H1 (cell line): ENCODE data around the gene MEF2C. TPM values are rescaled to one million over a fixed set of nuclear protein-coding genes. Genes with fewer than 3 reads are reported as not detected.

Experiments
- CTCF ChIA-PET: fragments of 300-600 bp; sonication (Branson Sonifier 250); formaldehyde crosslinking; loops from one replicate; lab custom pipeline; 2021; ENCODE audit not compliant: partially characterized antibody; lab: Charles Lee
- POLR2A ChIA-PET: fragments of 300-600 bp; sonication (Branson Sonifier 250); formaldehyde crosslinking; loops from one replicate; lab custom pipeline; 2021; ENCODE audit warnings: inconsistent platforms; ENCODE audit not compliant: partially characterized antibody; lab: Charles Lee
- DNase-seq, 2 experiments: peaks; one replicate each; pipeline versions ENCODE4 v3.0.0 to v3.0.0-alpha.2; 2010 to 2022; ENCODE audit warnings: low spot score in 2 of 2, low read depth in 1 of 2, mixed read lengths in 1 of 2
- FAIRE-seq: peaks from 2 replicates; lab custom pipeline; 2011; peaks lifted over from hg19 to GRCh38; lab: Jason Lieb, UNC
- H2AFZ ChIP-seq: 2 replicates; pipeline ENCODE4 v1.8.1; 2012; ENCODE audit warnings: low read length, inconsistent platforms
- H2AK5ac ChIP-seq: 2 replicates; pipeline ENCODE4 v1.6.1; 2013; ENCODE audit warnings: low read depth, low read length
- H2BK120ac ChIP-seq: replicated peaks from 2 replicates; pipeline ENCODE3; 2013; ENCODE audit warnings: low read depth, low read length, inconsistent platforms
- H2BK12ac ChIP-seq: 2 replicates; pipeline ENCODE4 v1.6.1; 2013; ENCODE audit warnings: low read depth, low read length
- H2BK15ac ChIP-seq: 2 replicates; pipeline ENCODE4 v1.6.1; 2013; ENCODE audit warnings: low read length
- H2BK20ac ChIP-seq: 2 replicates; pipeline ENCODE4 v1.6.1; 2013; ENCODE audit warnings: low read length
- H2BK5ac ChIP-seq: 2 replicates; pipeline ENCODE4 v1.6.1; 2013; ENCODE audit warnings: low read depth, low read length
- H3K14ac ChIP-seq: 2 replicates; pipeline ENCODE4 v1.6.1; 2013; ENCODE audit warnings: inconsistent platforms; ENCODE audit not compliant: insufficient read length
- H3K18ac ChIP-seq: 2 replicates; pipeline ENCODE4 v1.6.1; 2013; ENCODE audit warnings: low read length; ENCODE audit errors: extremely low read depth
- H3K23ac ChIP-seq: 2 replicates; pipeline ENCODE4 v1.6.1; 2013; ENCODE audit warnings: inconsistent platforms; ENCODE audit not compliant: insufficient read length
- H3K23me2 ChIP-seq: 2 replicates; pipeline ENCODE4 v1.6.1; 2013; ENCODE audit warnings: low read depth, low read length
- H3K27ac ChIP-seq: 2 replicates; pipeline ENCODE4 v1.6.1; 2011; ENCODE audit warnings: low read depth, low read length, inconsistent platforms
- H3K27me3 ChIP-seq, 4 experiments: replicated peaks in 1 of 4; 1 replicate in 1 of 4; 2 replicates in 3 of 4; pipeline versions ENCODE4 v1.6.1 to v1.8.1; 2011 to 2013; ENCODE audit warnings: low read length in 3 of 4, mild to moderate bottlenecking in 3 of 4, inconsistent platforms in 2 of 4, mixed read lengths in 2 of 4, moderate library complexity in 1 of 4; ENCODE audit not compliant: control insufficient read depth in 3 of 4, insufficient read depth in 3 of 4; ENCODE audit errors: extremely low read depth in 1 of 4
- H3K36me3 ChIP-seq, 4 experiments: 2 replicates each; pipeline versions ENCODE4 v1.6.1 to v1.8.1; 2011 to 2013; ENCODE audit warnings: mild to moderate bottlenecking in 4 of 4, low read length in 3 of 4, moderate library complexity in 2 of 4, control low read depth in 1 of 4, inconsistent platforms in 1 of 4; ENCODE audit not compliant: insufficient read depth in 4 of 4, control insufficient read depth in 2 of 4
- H3K4ac ChIP-seq: replicated peaks from 2 replicates; pipeline ENCODE3; 2013; ENCODE audit warnings: low read length, low read depth, mixed read lengths, inconsistent platforms; ENCODE audit not compliant: insufficient read length
- H3K4me1 ChIP-seq, 4 experiments: replicated peaks in 1 of 4; 1 replicate in 1 of 4; 2 replicates in 3 of 4; pipeline versions ENCODE4 v1.6.1 to v1.8.1; 2011 to 2013; ENCODE audit warnings: low read length in 3 of 4, inconsistent platforms in 2 of 4, mixed read lengths in 1 of 4; ENCODE audit not compliant: insufficient read depth in 4 of 4, control insufficient read depth in 3 of 4
- H3K4me2 ChIP-seq, 2 experiments: 2 replicates each; pipeline versions ENCODE4 v1.6.1 to v1.8.1; 2011 to 2013; ENCODE audit warnings: low read depth in 2 of 2, low read length in 2 of 2, control low read depth in 1 of 2, inconsistent platforms in 1 of 2, mild to moderate bottlenecking in 1 of 2; ENCODE audit not compliant: insufficient read depth in 1 of 2
- H3K4me3 ChIP-seq, 4 experiments: fragments of 200-600, 300-600 bp in 1 of 4; sonication (generic), shearing (Covaris generic), sonication (Bioruptor Twin) in 1 of 4; 2 replicates each; pipeline versions ENCODE4 v1.5.1 to v1.8.1; 2011 to 2016; ENCODE audit warnings: low read length in 4 of 4, low read depth in 3 of 4, control low read depth in 2 of 4, inconsistent platforms in 2 of 4, mild to moderate bottlenecking in 2 of 4, mixed read lengths in 1 of 4, moderate library complexity in 1 of 4; ENCODE audit not compliant: insufficient read depth in 2 of 4; ENCODE audit errors: extremely low read depth in 1 of 4
- H3K56ac ChIP-seq: replicated peaks from 2 replicates; pipeline ENCODE3; 2013; ENCODE audit warnings: low read depth, mild to moderate bottlenecking, mixed read lengths, low read length, inconsistent platforms; ENCODE audit not compliant: insufficient read length
- H3K79me1 ChIP-seq: 2 replicates; pipeline ENCODE4 v1.6.1; 2013; ENCODE audit warnings: low read depth, low read length, control low read depth
- H3K79me2 ChIP-seq, 2 experiments: 2 replicates each; pipeline versions ENCODE4 v1.6.1 to v1.8.1; 2012 to 2013; ENCODE audit warnings: low read length in 2 of 2, mild to moderate bottlenecking in 2 of 2, inconsistent platforms in 1 of 2; ENCODE audit not compliant: insufficient read depth in 2 of 2, control insufficient read depth in 1 of 2
- H3K9ac ChIP-seq, 4 experiments: replicated peaks in 1 of 4; 1 replicate in 1 of 4; 2 replicates in 3 of 4; pipeline versions ENCODE4 v1.6.1 to v1.8.1; 2011 to 2013; ENCODE audit warnings: low read depth in 3 of 4, low read length in 3 of 4, control low read depth in 2 of 4, mild to moderate bottlenecking in 2 of 4, moderate library complexity in 2 of 4, inconsistent platforms in 1 of 4; ENCODE audit errors: extremely low read depth in 1 of 4
- H3K9me3 ChIP-seq, 2 experiments: 2 replicates each; pipeline versions ENCODE4 v1.6.1 to v1.8.1; 2012 to 2013; ENCODE audit warnings: mild to moderate bottlenecking in 2 of 2, moderate library complexity in 2 of 2, control low read depth in 1 of 2, inconsistent platforms in 1 of 2, low read depth in 1 of 2, low read length in 1 of 2, mixed read lengths in 1 of 2; ENCODE audit not compliant: insufficient read depth in 2 of 2
- H4K20me1 ChIP-seq, 2 experiments: replicated peaks in 1 of 2; 2 replicates each; pipeline versions ENCODE3 to v1.8.1; 2011 to 2013; ENCODE audit warnings: inconsistent platforms in 2 of 2, low read length in 2 of 2, mild to moderate bottlenecking in 1 of 2; ENCODE audit not compliant: insufficient read depth in 2 of 2, control insufficient read depth in 1 of 2
- H4K5ac ChIP-seq: 2 replicates; pipeline ENCODE4 v1.6.1; 2013; ENCODE audit warnings: low read length, low read depth, mixed read lengths, inconsistent platforms; ENCODE audit not compliant: insufficient read length
- H4K8ac ChIP-seq: 2 replicates; pipeline ENCODE4 v1.8.0; 2013; ENCODE audit warnings: mild to moderate bottlenecking, moderate library complexity, low read length, inconsistent platforms; ENCODE audit not compliant: insufficient read depth; ENCODE audit errors: extremely low read depth
- H4K91ac ChIP-seq: replicated peaks from 2 replicates; pipeline ENCODE3; 2013; ENCODE audit warnings: low read length, mixed read lengths, inconsistent platforms; ENCODE audit not compliant: insufficient read length
- CBX8 ChIP-seq: fragments of 300-800, 300-1000 bp; sonication (generic); IDR thresholded peaks from 2 replicates; pipeline ENCODE4 v1.7.1; 2016; ENCODE audit warnings: low read depth, low read length, borderline replicate concordance
- CEBPB ChIP-seq: IDR thresholded peaks from 2 replicates; pipeline ENCODE4 v1.6.1; 2012; ENCODE audit warnings: low read depth, low read length
- EZH2 ChIP-seq: fragments of 200-600 bp; sonication (generic); IDR thresholded peaks from 2 replicates; pipeline ENCODE4 v1.7.1; 2012; ENCODE audit warnings: low read depth, mild to moderate bottlenecking, moderate library complexity, low read length, inconsistent platforms; ENCODE audit not compliant: severe bottlenecking
- NANOG ChIP-seq: IDR thresholded peaks from 2 replicates; pipeline ENCODE4 v1.6.1; 2011; ENCODE audit warnings: low read length, low read depth, mild to moderate bottlenecking, inconsistent platforms; ENCODE audit not compliant: insufficient read depth, poor library complexity, severe bottlenecking
- RNF2 ChIP-seq: fragments of 200-900, 300-1000 bp; sonication (generic); IDR thresholded peaks from 2 replicates; pipeline ENCODE4 v1.7.1; 2016; ENCODE audit warnings: borderline replicate concordance, low read depth, mild to moderate bottlenecking, antibody characterized with exemption, low read length; ENCODE audit not compliant: poor library complexity, severe bottlenecking; ENCODE audit errors: missing control alignments
- SIRT6 ChIP-seq: IDR thresholded peaks from one replicate; pipeline ENCODE4 v1.7.1; 2012; ENCODE audit warnings: low read length, inconsistent platforms
- SUZ12 ChIP-seq: fragments of 200-600 bp; sonication (generic); IDR thresholded peaks from 2 replicates; pipeline ENCODE4 v1.6.1; 2012; ENCODE audit warnings: mild to moderate bottlenecking, inconsistent platforms, low read length, moderate library complexity, mixed read lengths
- TAF7 ChIP-seq: optimal IDR thresholded peaks from 2 replicates; pipeline ENCODE3; 2011; ENCODE audit warnings: low read depth, mild to moderate bottlenecking, inconsistent platforms, low read length, moderate library complexity, borderline replicate concordance
- WGBS, 2 experiments: shearing (Covaris generic) in 1 of 2; methylation state at CpG; one replicate each; pipeline versions ENCODE4 v1.1.6 to v1.1.7; 2013 to 2015; ENCODE audit warnings: low lambda C conversion rate in 2 of 2, mixed read lengths in 2 of 2, inconsistent platforms in 1 of 2, low coverage in 1 of 2, missing lambda C conversion rate in 1 of 2; ENCODE audit not compliant: insufficient replicate concordance in 2 of 2, insufficient coverage in 1 of 2, insufficient read length in 1 of 2; ENCODE audit errors: extremely low coverage in 1 of 2, missing lambda C conversion rate in 1 of 2; 5-methylcytosine and 5-hydroxymethylcytosine counted together
- polyA plus RNA-seq, 7 experiments: library from polyadenylated mRNA; depleted of rRNA in 3 of 7; stranded (reverse) in 5 of 7; unstranded in 2 of 7; fragments of >200 nt in 5 of 7; fragments of 200-250 nt in 2 of 7; gene quantifications; 1 replicate in 5 of 7; 2 replicates in 1 of 7; 4 replicates in 1 of 7; pipeline versions ENCODE4 v1.2.1 to v1.2.3, GENCODE V29; 2011 to 2013; ENCODE audit warnings: missing spikeins in 2 of 7, mixed read lengths in 2 of 7
- total RNA-seq: library from RNA; stranded (reverse); fragmentation: NEBNext Ultra II Directional; extraction: Animal tissue kit (Norgen Biotek cat#: 25700); gene quantifications from 2 replicates; pipeline ENCODE4 v1.2.1, GENCODE V29; 2021

MEF2C gene
- total and polyA plus RNA-seq, 2 of the 8 experiments (the other 6 are each of a cell fraction or from before 2014, with no cell fraction given): 0.59 to 0.99 TPM

GRCh38 chr5:88685591-88686541 lies 197.1 kb downstream of the MEF2C start:
- DNase-seq: no peak
- Histone ChIP-seq H2AK5ac (no peak overlapping the region), H4K5ac (no peak overlapping the region), H3K4me1 (peaks cover 16 to 26% (median 20%) of the 10 kb centered on the region in 4 experiments), H2BK20ac (no peak overlapping the region), H4K20me1 (peaks cover 5 to 15% of the 10 kb centered on the region in 2 experiments), H2BK5ac (no peak overlapping the region), H3K23me2 (peaks cover 13% of the 10 kb centered on the region), H2BK15ac (no peak overlapping the region), H3K79me1 (no peaks in the 10 kb centered on the region), H3K36me3 (no peaks in the 10 kb centered on the region), H3K27ac (no peak overlapping the region), H3K9me3 (no peaks in the 10 kb centered on the region), H3K79me2 (no peaks in the 10 kb centered on the region), H3K23ac (no peak overlapping the region), H2BK12ac (no peak overlapping the region), H3K56ac (no peak overlapping the region), H2AFZ (no peak overlapping the region), H3K4me3 (peak overlapping the region in 2 of 4 experiments; percentile 3 to 59; a peak in 3 of 8 replicates), H4K8ac (peak overlapping the region; percentile 29; the same call in 1 of the 2 replicates), H3K4me2 (peak overlapping the region; percentile 76 to 87), H3K4ac (no peak overlapping the region), H2BK120ac (no peak overlapping the region), H3K18ac (no peak overlapping the region), H3K27me3 (peaks cover 84 to 99% (median 93%) of the 10 kb centered on the region in 4 experiments), H3K9ac (no peak overlapping the region), H3K14ac (no peak overlapping the region), H4K91ac (no peak overlapping the region)
- peak; percentile 19 for FAIRE-seq
- POLR2A ChIA-PET: interaction anchor here (0.6 to 2.0 kb wide), 4 partner anchors 10 to 417 kb away, joined by 3 to 7 read pairs (median 4); partner anchors contain the start of gene TMEM161B
- peak; percentile 85 for TF ChIP-seq EZH2
- peak; percentile 93; the same call in 1 of the 2 replicates for TF ChIP-seq CBX8
- TF ChIP-seq TAF7: no peak
- no peak for TF ChIP-seq SIRT6
- no peak for TF ChIP-seq CEBPB
- peak; percentile 95 for TF ChIP-seq RNF2
- TF ChIP-seq SUZ12: peak; percentile 77
- no peak for TF ChIP-seq NANOG
- CTCF ChIA-PET: interaction anchor here (1.0 to 6.4 kb wide), 10 partner anchors 11 to 907 kb away, joined by 3 to 43 read pairs (median 12); no protein-coding TSS in a partner anchor
- 10% methylated on average over 23 of the region's 23 CpGs; no CpG with 5 or more reads in 1 of the 2 experiments for WGBS, 2 experiments
